ENCODE measurements around the gene IL1B.

DNA sequence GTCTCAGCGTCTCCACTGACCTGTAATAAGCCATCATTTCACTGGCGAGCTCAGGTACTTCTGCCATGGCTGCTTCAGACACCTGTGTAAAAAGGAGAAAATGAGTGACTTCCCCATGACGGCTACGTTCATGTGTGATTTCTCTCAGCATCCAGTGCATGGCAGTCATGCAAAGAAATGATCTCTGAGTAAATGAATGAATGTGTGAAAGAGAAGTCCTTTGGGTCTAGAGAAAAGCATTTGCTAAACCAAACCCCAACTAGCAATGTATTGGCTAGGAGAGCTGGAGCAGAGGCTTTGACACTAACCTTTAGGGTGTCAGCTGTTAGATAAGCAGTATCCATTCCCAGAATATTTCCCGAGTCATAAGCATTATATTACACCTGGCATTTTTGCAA lies 417 bp downstream of the IL1B start:
- TF ChIP-seq SMC3 (IDR thresholded peaks at IDR 0.05; ENCODE audit: low read depth, low read length) (no peak), POLR2AphosphoS5 (IDR thresholded peaks at IDR 0.05; ENCODE audit: low read depth, low read length) (no peak), RAD21 (IDR thresholded peaks at IDR 0.05; ENCODE audit: low read length) (no peak), EP300 (IDR thresholded peaks at IDR 0.05; ENCODE audit: borderline replicate concordance in 1 of 2, low read depth in 1 of 2, low read length in 1 of 2) (no peak), FOSL2 (IDR thresholded peaks at IDR 0.05; ENCODE audit: borderline replicate concordance, low read depth) (no peak), REST (IDR thresholded peaks at IDR 0.05; ENCODE audit: low read depth, low read length) (no peak)
